Measurements from ENCODE around the gene SMARCA4.

GRCh38 chr19:11089254-11090013, 128.6 kb downstream of the SMARCA4 start, which contains the start of gene LDLR:
- TF ChIP-seq EZH2 (IDR thresholded peaks at IDR 0.05; ENCODE audit: borderline replicate concordance, low read length) (no peak), CTCF (conservative IDR thresholded peaks at IDR 0.05 in 1 of 2, IDR thresholded peaks at IDR 0.05 in 1 of 2; ENCODE audit: extremely low read depth in 1 of 2, insufficient read depth in 1 of 2, low read depth in 1 of 2, low read length in 2 of 2) (no peak)

All from mammary epithelial cell (primary cell).